ENCODE data around the gene LSR. TPM values are rescaled to one million over a fixed set of nuclear protein-coding genes. Genes with fewer than 3 reads are reported as not detected.

Gene LSR
- total and polyA plus RNA-seq, 2 experiments from 2014 or later = 116 to 212 TPM

GRCh38 chr19:35272122-35272719 lies 23.4 kb downstream of the LSR start:
- TF ChIP-seq EZH2 (IDR thresholded peaks at IDR 0.05; ENCODE audit: low read depth, unreplicated experiment) = no peak
- TF ChIP-seq CREB1 (CRISPR knock-in tag; IDR thresholded peaks at IDR 0.05; ENCODE audit: low read depth) = no peak
- no peak for TF ChIP-seq JUNB (IDR thresholded peaks at IDR 0.05; ENCODE audit: unreplicated experiment)
- no peak for TF ChIP-seq ZNF114 (CRISPR knock-in tag; IDR thresholded peaks at IDR 0.05)
- no peak for TF ChIP-seq REST (IDR thresholded peaks at IDR 0.05; ENCODE audit: unreplicated experiment)
- no peak for TF ChIP-seq POLR2AphosphoS5 (IDR thresholded peaks at IDR 0.05; ENCODE audit: low read depth)
- TF ChIP-seq, protein P1, sequence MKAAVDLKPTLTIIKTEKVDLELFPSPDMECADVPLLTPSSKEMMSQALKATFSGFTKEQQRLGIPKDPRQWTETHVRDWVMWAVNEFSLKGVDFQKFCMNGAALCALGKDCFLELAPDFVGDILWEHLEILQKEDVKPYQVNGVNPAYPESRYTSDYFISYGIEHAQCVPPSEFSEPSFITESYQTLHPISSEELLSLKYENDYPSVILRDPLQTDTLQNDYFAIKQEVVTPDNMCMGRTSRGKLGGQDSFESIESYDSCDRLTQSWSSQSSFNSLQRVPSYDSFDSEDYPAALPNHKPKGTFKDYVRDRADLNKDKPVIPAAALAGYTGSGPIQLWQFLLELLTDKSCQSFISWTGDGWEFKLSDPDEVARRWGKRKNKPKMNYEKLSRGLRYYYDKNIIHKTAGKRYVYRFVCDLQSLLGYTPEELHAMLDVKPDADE (IDR thresholded peaks at IDR 0.05) = no peak
- TF ChIP-seq ZNF462 (CRISPR knock-in tag; IDR thresholded peaks at IDR 0.05) = no peak
- TF ChIP-seq ZNF331 (CRISPR knock-in tag; IDR thresholded peaks at IDR 0.05; ENCODE audit: low read depth) = no peak
- no peak for TF ChIP-seq EZH2phosphoT487 (IDR thresholded peaks at IDR 0.05; ENCODE audit: unreplicated experiment)
- no peak for TF ChIP-seq CTCF (conservative IDR thresholded peaks at IDR 0.05; ENCODE audit: low read depth in 2 of 2)
- no peak for TF ChIP-seq STAT1 (IDR thresholded peaks at IDR 0.05; ENCODE audit: unreplicated experiment)
- no peak for TF ChIP-seq NANOG (IDR thresholded peaks at IDR 0.05; ENCODE audit: borderline replicate concordance)
- H3K27me3 ChIP-seq (ENCODE audit: insufficient read depth) = no peaks in the 10 kb centered on the region
- peaks cover 7% of the 10 kb centered on the region; the same call in 1 of the 2 replicates for H3K4me1 ChIP-seq (ENCODE audit: insufficient read depth)
- DNase-seq (ENCODE audit: low spot score) (no peak), ATAC-seq (no peak)
- no peaks in the 10 kb centered on the region for H3K79me2 ChIP-seq (replicated peaks; ENCODE audit: insufficient read depth)
- no peak overlapping the region for H3K4me3 ChIP-seq
- peaks cover 7% of the 10 kb centered on the region; the same call in 1 of the 2 replicates for H3F3A ChIP-seq (replicated peaks; ENCODE audit: low read depth)
- H2AFZ ChIP-seq = no peak overlapping the region
- H3K36me3 ChIP-seq (ENCODE audit: insufficient read depth) = peaks cover 7% of the 10 kb centered on the region
- no peak overlapping the region for H3K4me2 ChIP-seq
- H3K9me3 Mint-ChIP-seq = no peaks in the 10 kb centered on the region; the same call in 1 of the 3 replicates
- H4K20me1 ChIP-seq (replicated peaks; ENCODE audit: insufficient read depth) = peaks cover 5% of the 10 kb centered on the region; the same call in 1 of the 2 replicates
- no peaks in the 10 kb centered on the region for H3K9me2 ChIP-seq (ENCODE audit: insufficient read depth)
- H3K36me3 Mint-ChIP-seq (ENCODE audit: low read depth) = peaks cover 65% of the 10 kb centered on the region
- peaks cover 21% of the 10 kb centered on the region for H3K27me3 Mint-ChIP-seq (ENCODE audit: insufficient read depth, low read depth, poor library complexity)
- no peaks in the 10 kb centered on the region; the same call in 1 of the 3 replicates for H3K4me1 Mint-ChIP-seq
- H3K27ac Mint-ChIP-seq = no peak overlapping the region
- no peak overlapping the region for H3K4me3 Mint-ChIP-seq
- no peak overlapping the region for H3K27ac ChIP-seq (ENCODE audit: low read depth)
